ENCODE measurements around the gene DMPK.

DNA sequence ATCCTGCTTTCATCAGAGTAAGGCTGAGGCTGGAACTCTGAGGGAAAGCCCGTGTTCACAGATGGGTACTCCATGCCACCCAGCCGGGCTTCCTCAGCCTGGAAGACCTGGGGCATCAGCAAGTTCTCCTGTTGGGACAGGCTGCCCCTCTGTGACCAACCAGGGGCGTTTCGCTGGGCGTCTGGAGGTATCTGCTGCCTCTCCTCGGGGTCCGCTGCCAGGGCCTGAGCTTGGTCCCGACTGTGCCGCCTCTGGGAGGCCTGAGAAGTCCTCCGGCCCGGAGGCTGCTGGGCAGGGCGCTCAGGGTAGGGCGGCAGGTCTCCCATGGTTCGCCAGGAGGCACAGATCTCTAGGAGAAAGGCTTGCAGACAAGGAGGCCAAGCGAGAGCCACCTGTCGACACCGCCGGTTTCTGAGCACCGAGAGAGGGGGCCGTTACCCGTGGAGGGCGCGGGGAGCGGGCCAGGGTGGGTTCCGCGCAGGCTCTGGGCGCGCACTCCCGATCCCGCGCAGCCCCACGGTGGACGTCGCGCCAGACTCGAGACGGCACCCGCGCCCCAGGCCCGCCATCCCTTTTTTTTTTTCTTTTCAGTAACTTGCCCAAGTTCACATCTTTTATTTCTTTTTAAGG lies 32.7 kb upstream of the DMPK start, which contains the start of gene RSPH6A:
- TF ChIP-seq, protein P1, sequence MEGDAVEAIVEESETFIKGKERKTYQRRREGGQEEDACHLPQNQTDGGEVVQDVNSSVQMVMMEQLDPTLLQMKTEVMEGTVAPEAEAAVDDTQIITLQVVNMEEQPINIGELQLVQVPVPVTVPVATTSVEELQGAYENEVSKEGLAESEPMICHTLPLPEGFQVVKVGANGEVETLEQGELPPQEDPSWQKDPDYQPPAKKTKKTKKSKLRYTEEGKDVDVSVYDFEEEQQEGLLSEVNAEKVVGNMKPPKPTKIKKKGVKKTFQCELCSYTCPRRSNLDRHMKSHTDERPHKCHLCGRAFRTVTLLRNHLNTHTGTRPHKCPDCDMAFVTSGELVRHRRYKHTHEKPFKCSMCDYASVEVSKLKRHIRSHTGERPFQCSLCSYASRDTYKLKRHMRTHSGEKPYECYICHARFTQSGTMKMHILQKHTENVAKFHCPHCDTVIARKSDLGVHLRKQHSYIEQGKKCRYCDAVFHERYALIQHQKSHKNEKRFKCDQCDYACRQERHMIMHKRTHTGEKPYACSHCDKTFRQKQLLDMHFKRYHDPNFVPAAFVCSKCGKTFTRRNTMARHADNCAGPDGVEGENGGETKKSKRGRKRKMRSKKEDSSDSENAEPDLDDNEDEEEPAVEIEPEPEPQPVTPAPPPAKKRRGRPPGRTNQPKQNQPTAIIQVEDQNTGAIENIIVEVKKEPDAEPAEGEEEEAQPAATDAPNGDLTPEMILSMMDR (IDR thresholded peaks at IDR 0.05) = no peak
- TF ChIP-seq POLR2AphosphoS5 (IDR thresholded peaks at IDR 0.05) = no peak
